HepG2 (cell line): ENCODE data around the gene ITGB2.

Source experiments
- ATF7 ChIP-seq, 2 experiments: fragments of 450-650 bp in 1 of 2; sonication (generic) in 1 of 2; formaldehyde crosslinking in 1 of 2; IDR thresholded peaks; 2 replicates each; pipeline versions ENCODE4 v1.4.0 to v1.6.1; 2016 to 2020; ENCODE audit warnings: antibody characterized with exemption in 1 of 2, mild to moderate bottlenecking in 1 of 2, missing genetic modification reagents in 1 of 2
- HDAC2 ChIP-seq: sonication (generic); formaldehyde crosslinking; IDR thresholded peaks from 2 replicates; pipeline ENCODE4 v1.4.0; 2020; ENCODE audit warnings: missing genetic modification reagents
- SNRNP70 ChIP-seq: fragments of 200-400 bp; formaldehyde crosslinking; IDR thresholded peaks from 2 replicates; pipeline ENCODE4 v1.6.1; 2017; ENCODE audit warnings: mild to moderate bottlenecking, low read depth, low read length, moderate library complexity
- ZBTB20 ChIP-seq: sonication (generic); formaldehyde crosslinking; IDR thresholded peaks from 2 replicates; pipeline ENCODE4 v1.8.1; 2023; ENCODE audit warnings: missing genetic modification reagents, low read depth, mild to moderate bottlenecking, borderline replicate concordance
- ZNF10 ChIP-seq: sonication (generic); formaldehyde crosslinking; IDR thresholded peaks from 2 replicates; pipeline ENCODE4 v1.4.0; 2020; ENCODE audit warnings: mild to moderate bottlenecking, low read depth, missing genetic modification reagents, borderline replicate concordance
- ZNF225 ChIP-seq: sonication (generic); formaldehyde crosslinking; IDR thresholded peaks from 2 replicates; pipeline ENCODE4 v1.4.0; 2020; ENCODE audit warnings: mild to moderate bottlenecking, missing genetic modification reagents
- TF ChIP-seq, protein P1 (sequence below): conservative IDR thresholded peaks from 2 replicates; pipeline ENCODE4 v1.6.1; 2018; ENCODE audit warnings: missing genetic modification reagents
- TF ChIP-seq, protein P2 (sequence below): sonication (generic); formaldehyde crosslinking; IDR thresholded peaks from 2 replicates; pipeline ENCODE4 v1.5.0; 2020; ENCODE audit warnings: mild to moderate bottlenecking, missing genetic modification reagents, moderate library complexity

DNA sequence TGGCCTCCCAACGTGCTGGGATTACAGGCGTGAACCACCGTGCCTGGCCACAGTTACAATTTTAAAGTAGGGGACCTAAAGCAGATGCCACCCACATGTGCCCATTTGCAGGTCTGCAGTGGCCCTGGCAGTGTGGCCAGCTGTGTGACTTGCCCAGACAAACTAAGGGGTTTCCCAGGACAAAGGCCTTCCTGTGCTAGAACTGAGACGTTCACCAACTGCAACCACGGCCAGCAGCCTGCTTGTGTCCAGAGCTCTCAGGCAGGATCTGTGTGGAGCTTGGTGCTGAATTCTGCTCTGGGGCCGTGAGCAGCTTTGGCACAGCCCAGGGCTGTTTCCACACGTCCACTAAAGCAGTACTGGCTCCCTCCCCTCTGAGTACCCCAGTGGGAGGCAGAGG is 36.6 kb downstream of the ITGB2 start:
- TF ChIP-seq ZNF225 (CRISPR knock-in tag): no peak
- TF ChIP-seq, protein P1, sequence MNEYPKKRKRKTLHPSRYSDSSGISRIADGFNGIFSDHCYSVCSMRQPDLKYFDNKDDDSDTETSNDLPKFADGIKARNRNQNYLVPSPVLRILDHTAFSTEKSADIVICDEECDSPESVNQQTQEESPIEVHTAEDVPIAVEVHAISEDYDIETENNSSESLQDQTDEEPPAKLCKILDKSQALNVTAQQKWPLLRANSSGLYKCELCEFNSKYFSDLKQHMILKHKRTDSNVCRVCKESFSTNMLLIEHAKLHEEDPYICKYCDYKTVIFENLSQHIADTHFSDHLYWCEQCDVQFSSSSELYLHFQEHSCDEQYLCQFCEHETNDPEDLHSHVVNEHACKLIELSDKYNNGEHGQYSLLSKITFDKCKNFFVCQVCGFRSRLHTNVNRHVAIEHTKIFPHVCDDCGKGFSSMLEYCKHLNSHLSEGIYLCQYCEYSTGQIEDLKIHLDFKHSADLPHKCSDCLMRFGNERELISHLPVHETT (CRISPR knock-in tag): no peak
- no peak for TF ChIP-seq ZBTB20 (CRISPR knock-in tag)
- TF ChIP-seq HDAC2 (CRISPR knock-in tag): no peak
- no peak for TF ChIP-seq SNRNP70
- TF ChIP-seq, protein P2, sequence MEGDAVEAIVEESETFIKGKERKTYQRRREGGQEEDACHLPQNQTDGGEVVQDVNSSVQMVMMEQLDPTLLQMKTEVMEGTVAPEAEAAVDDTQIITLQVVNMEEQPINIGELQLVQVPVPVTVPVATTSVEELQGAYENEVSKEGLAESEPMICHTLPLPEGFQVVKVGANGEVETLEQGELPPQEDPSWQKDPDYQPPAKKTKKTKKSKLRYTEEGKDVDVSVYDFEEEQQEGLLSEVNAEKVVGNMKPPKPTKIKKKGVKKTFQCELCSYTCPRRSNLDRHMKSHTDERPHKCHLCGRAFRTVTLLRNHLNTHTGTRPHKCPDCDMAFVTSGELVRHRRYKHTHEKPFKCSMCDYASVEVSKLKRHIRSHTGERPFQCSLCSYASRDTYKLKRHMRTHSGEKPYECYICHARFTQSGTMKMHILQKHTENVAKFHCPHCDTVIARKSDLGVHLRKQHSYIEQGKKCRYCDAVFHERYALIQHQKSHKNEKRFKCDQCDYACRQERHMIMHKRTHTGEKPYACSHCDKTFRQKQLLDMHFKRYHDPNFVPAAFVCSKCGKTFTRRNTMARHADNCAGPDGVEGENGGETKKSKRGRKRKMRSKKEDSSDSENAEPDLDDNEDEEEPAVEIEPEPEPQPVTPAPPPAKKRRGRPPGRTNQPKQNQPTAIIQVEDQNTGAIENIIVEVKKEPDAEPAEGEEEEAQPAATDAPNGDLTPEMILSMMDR: no peak
- TF ChIP-seq ZNF10 (CRISPR knock-in tag): no peak
- TF ChIP-seq ATF7 (IDR thresholded peaks at IDR 0.05): no peak
- no peak for TF ChIP-seq ATF7 (CRISPR knock-in tag; IDR thresholded peaks at IDR 0.05)
